LNCaP clone FGC (cell line): Measurements from ENCODE around the gene AHDC1.

Source experiments
- DNase-seq: peaks from one replicate; pipeline ENCODE4 v3.0.0-alpha.2; 2011; ENCODE audit warnings: low read depth
- H3K4me3 ChIP-seq: 2 replicates; pipeline ENCODE4 v1.5.1; 2011; ENCODE audit warnings: mild to moderate bottlenecking, low read depth, low read length, control low read depth
- CTCF ChIP-seq: IDR thresholded peaks from 2 replicates; pipeline ENCODE4 v1.5.1; 2012; ENCODE audit warnings: mild to moderate bottlenecking; ENCODE audit not compliant: control insufficient read depth, insufficient read depth; ENCODE audit errors: extremely low read depth

The AHDC1 gene

GRCh38 chr1:27638047-27638734, 34.2 kb upstream of the AHDC1 start:
- no peak for TF ChIP-seq CTCF
- no peak overlapping the region for H3K4me3 ChIP-seq
- DNase-seq, result no peak

- no peak for DNase-seq
- TF ChIP-seq CTCF, result no peak
- no peak overlapping the region for H3K4me3 ChIP-seq
These were observed 31.6 kb upstream of the AHDC1 start for GRCh38 chr1:27635396-27636142.

- no peak for TF ChIP-seq CTCF
- no peak within 1 kb of the TSS for H3K4me3 ChIP-seq
- no peak for DNase-seq
These were observed 31.0 kb upstream of the AHDC1 start, which contains the start of gene FGR for GRCh38 chr1:27634985-27635367. FGR (minus strand) TSS chr1:27635185; CDS start chr1:27623916, 11,269 bp downstream.

GRCh38 chr1:27634177-27634984, 30.4 kb upstream of the AHDC1 start:
- no peak for TF ChIP-seq CTCF
- no peak overlapping the region for H3K4me3 ChIP-seq
- DNase-seq, result no peak

- H3K4me3 ChIP-seq, result no peak overlapping the region
These were observed 29.8 kb upstream of the AHDC1 start for GRCh38 chr1:27633640-27634176.

GRCh38 chr1:27633298-27633610, 29.3 kb upstream of the AHDC1 start:
- no peak for DNase-seq
- no peak overlapping the region for H3K4me3 ChIP-seq
- no peak for TF ChIP-seq CTCF

More at GRCh38 chr1:27633640-27634176, 29.8 kb upstream of the AHDC1 start:
- no peak for TF ChIP-seq CTCF
- DNase-seq, result no peak
